ENCODE results near the gene WNT10A.

Gene WNT10A

DNA sequence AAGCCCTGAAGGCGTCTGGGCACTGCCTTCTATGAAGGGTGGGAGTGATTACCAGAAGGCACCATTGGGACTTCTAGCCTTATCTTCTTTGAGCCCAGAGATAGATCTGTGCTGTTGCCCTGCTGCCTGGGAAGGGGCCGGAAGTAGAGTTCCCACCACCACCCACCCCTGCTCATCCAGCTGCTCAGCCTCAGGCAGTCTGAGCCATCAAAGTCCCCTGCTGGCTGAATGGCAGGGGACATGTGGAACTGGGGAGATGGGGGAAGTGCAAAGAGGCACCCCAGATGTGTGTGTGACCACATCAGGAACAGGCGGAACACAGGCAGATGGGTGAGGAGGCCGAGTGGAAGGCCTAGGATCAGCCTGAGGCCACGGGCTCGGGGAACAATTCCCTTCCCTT is 3.3 kb upstream of the WNT10A start:
- DNase-seq (ENCODE audit: low read depth in 2 of 2), result no peak

DNA sequence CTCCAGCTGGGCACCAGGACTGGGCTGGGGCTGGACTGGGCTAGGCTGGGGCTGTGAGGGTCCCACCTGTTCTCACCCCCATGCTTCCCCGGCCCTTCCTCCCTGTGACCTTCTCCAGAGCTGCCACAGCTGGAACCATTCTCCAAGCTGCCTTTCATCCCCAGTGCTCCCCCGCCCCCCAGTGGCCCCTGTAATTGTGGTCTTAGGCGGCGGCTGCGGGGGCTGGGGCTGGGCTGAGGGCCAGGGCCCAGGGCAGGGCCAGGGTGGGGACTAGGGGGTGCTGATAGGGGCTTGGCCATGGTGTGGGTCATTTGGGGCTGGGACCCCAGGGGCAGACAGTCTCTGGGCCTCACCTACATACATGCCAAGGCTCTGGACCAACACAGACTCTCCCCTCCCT is 2.8 kb upstream of the WNT10A start:
- DNase-seq (ENCODE audit: low read depth in 2 of 2), result no peak

DNA sequence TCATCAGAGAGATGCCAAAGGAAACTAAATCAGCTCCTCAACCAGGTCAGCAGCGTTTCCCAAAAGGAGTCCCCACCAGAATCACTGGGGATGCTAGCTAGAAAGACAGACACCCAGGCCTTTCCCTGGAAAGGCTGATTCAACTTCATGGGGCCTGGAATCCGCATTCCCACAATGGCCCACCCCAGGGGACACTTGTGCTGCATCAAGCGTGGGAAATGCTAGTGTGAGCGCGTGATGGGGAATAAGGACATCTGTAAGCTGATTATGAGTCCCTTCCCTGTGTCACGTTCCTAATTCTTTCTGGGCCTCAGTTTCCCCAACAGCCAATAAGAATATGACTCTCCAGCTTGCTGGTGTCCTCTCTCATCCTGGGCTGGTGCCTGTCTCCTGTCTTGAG is 2.2 kb upstream of the WNT10A start:
- DNase-seq (ENCODE audit: low read depth in 2 of 2), result no peak

DNA sequence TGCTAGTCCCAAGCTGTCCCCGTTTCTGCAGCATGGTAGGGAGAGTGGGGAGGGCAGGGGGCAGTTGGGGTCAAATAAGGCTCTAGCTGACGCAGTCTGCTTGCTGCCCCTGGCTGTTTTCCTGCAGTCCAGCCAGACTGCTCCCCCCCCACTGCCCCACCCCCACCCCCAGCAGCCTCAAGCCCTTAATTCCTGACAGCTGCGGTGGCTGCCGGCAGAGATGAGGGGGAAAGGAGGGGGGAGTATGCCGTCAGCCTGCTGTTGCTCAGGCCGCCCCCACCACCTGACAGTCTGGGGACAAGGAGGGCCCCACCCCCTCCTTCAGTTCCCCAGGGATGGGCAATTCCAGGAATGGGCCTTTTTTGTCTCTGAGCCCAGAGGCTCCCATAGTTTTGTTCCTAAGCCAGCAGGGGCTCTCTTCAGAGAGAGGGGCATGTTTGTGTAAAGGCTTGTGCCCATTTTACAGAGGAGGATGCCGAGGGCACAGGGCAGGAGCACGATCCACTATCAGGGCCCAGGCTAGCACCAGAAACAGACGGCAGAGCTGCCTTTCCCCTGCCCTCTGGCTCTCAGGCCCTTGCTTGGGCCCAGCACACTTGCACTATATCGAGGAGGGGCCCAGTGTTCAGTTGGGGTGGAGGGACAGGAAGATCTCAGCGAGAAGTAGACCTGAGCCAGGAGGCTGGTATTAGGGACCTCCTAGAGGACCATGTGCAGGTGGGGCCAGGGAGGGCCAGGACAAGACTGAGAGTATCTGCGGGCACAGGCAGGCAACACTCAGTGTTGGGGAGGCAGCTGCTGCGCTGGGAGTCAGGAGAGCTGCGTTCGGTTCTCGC is 1.5 kb upstream of the WNT10A start:
- no peak for DNase-seq (ENCODE audit: low read depth in 2 of 2)

DNA sequence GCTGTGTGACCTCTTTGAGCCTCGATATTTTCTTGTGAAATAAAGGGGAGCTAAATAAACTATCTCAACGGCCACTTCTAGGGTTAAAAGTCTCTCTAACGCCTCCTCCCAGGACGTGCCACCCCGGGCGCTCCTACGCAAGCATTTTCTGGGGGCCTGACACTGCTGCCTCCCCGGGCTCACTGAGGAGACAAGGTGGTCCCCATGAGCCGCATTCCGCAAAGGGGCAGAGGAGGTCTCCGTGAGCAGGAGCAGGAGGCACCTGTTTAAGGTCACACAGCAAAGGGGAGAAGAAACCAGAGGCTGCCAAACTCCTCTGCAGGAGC is 913 bp upstream of the WNT10A start:
- DNase-seq (ENCODE audit: low read depth in 2 of 2), result no peak

DNA sequence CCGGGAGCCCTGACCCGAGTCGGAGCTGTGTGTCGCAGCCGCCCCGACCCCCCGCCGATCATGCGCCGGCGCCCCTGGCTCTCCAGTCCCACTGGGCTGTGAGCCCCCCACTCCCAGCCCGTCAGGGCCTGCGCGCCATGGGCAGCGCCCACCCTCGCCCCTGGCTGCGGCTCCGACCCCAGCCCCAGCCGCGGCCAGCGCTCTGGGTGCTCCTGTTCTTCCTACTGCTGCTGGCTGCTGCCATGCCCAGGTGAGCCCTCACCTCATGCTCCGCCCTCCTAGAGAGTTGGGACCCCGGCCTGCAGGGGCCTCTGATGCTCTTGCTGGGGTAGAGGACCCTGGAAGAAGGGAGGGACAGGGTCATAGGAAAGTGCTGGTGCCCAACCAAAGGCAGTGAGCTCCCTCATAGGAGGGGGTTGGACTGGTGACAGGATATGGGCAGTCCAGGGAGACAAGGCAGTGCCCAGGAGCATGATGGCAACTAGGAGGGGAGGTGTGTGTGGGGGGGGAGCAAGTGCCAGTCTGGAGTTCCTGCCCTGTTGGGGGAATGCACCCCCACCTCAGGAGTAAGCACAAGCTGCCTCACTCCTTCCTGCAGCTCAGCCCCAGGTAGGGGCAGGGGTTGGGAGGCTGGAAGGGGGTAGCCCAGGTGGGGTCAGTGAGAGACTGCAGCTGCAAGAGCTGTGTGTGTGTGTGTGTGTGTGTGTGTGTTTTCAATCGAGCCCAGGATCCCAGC is 375 bp downstream of the WNT10A start:
- no peak for DNase-seq (ENCODE audit: low read depth in 2 of 2)

DNA sequence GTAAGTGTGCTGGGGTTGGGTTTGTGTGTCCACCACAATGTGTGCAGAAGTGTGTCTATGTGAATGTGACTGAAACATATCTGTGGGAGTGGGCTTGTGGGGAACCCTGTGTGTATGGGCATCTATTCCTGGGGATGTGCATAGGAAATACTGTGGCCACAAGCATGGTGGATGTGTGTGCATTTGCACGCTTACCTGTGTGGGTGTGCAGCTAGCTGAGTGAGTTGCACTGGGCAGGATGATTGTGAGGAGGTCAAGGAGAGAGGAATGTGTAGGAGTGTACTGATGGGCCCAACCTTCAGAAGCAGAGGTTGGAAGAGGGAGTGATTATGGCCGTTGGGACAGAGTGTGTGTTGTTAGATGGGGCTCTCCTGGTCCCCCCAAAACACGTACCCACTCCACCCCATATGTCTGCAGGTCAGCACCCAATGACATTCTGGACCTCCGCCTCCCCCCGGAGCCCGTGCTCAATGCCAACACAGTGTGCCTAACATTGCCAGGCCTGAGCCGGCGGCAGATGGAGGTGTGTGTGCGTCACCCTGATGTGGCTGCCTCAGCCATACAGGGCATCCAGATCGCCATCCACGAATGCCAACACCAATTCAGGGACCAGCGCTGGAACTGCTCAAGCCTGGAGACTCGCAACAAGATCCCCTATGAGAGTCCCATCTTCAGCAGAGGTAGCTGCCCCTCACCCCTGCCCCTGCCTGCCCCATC is 1.2 kb downstream of the WNT10A start:
- no peak for DNase-seq (ENCODE audit: low read depth in 2 of 2)

DNA sequence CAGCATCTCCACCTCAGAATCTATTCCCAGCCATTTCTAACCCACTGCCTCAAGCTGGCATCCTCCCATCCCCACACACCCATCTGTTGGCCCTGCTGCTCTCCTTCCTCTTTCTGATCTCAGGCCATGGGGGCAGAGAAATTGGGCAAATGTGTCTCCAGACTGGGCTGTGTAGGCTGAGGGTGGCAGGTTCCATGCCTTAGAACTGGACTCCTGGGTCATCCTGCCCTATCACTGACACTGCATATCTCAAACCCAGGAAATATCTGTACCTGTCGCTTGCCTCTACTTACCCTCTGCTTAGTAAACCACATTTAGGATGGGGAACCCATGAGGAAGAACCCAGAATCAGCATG is 1.8 kb downstream of the WNT10A start:
- no peak for DNase-seq (ENCODE audit: low read depth in 2 of 2)

DNA sequence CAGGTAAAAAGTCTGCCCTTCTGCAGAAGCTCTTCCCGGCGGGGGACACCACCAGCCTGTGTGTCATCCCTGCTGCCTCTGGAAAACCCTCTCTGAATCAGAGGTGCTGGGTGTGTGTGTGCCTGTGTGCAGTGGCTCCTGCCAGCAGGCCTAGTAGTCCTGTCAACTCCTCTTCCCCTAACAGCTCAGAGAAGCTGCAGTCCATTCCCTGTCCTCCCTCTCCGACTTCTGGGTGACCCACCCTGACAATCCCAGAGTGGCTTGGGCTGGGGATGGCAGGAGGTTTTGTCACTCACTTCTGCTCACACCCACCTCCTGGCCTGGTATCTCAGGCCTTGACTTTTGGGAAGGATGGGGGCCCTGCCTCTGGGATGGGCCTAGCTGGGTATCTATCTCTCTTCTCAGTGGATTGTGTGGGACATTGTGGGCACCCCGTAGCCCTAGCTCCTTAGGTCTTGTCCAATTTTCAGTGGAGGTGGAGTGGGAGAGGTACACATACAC is 2.3 kb downstream of the WNT10A start:
- DNase-seq (ENCODE audit: low read depth in 2 of 2), result no peak

DNA sequence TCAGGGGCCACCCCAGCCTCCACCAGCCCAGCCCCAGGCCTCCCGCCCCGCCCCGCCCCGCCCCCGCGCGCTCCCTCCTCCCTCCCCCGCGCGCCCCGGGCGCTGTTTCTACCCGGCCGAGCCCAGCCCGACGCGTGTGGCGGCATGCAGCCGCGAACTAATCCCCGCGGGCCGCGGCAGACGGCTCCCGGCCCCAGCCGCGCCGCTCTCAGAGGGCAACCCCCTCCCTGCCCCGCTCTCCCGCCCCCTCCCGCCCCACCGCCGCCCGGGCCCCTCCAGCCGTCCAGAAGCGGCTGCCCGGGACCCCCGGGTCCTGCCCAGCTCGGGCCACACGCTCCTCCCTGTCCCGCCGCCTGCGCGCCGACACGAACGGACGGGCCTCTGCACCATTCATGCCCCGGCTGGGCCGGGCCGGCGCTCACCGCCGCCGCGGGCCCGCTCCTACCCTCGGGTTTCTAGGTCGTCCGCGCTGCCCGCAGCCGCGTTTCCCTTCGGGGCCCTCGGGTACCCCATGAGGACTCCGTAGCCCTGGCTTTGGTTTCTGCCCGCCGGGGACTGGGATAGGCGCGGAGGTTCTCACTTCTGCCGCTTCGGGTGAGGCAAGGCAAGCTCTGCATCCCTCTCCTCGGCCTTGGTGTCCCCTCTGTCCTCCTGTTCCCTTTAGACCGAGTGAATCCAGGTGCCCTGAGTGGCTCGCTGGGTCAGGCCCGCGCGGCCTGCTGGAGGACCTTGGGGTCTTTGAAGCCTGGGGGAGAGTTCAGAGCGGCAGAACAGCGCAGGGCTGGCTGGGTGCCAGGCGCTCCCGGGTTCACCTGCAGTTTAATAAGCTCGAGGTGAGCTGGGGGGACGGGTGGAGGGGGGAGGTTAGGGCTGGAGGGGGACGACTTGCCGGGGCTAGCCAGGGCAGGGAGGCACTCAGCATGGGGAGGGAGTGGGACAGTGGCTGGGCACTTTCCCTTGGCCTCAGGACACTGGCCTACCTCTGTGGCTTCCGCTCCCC is 3.1 kb downstream of the WNT10A start:
- DNase-seq (ENCODE audit: low read depth in 2 of 2), result peak in 1 of 2 donors; percentile 37

DNA sequence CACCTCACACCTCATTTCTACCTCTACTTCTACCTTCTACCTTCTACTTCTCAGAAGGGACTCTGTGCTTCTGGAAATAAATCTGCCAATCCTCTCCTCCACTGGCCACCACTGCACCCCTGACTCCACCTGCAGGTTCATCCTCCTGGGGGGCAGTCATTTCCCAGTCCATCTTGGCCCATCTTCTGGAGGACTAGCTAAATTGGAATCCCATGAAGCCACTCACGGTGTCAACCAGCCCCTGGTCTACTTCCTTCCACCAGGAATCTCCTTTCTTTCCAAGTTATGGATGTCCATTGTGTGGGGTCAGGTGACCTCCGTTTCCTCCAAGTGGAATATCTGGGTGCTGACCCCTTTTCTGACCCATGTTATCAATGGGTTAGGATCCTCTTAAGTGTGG is 3.9 kb downstream of the WNT10A start:
- no peak for DNase-seq (ENCODE audit: low read depth in 2 of 2)

DNA sequence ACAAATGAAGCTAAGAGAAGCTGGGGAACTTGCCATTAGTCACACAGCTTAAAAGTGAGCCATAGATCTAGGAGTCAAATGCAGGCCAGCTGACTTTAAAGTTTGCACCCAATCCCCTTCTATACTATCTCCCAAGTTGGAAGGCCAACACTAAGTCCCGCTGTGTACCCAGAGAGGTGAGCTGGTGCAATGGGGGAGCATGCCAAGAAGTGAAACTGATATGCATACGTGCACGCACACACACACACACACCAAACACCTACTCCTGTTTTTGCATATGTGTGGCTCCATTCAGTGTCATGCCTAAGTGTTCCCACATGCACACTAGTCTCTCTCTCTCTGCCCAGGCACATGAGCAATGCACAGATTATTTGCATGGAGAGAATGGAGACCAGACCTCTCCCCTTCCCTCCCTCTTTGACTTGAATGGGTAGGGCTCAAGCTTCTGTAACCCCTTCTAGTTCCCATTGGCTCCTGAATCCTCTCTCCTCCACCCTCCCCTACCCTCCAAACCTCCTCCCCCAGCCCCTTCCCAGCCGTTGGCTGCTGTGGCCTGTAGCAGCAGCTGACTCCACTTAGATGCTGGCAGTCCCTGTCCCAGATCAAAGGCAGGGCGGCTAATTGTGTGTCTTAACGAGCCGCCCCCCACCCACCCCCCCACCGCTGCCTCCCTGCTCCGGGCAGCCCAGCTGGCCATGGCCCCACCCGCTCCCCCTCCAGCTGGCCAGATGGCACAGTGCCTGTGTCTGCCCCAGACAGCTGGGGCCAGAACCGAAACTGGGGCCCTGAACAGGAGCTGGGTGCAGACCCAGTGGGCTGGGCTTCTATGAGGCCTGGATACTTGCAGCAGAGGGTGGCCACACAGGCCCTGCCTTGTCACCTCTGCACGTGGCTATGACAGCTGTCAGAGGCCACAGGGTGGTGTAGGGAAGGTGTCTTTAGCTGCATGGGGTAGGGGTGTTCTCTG is 5.6 kb downstream of the WNT10A start:
- DNase-seq (ENCODE audit: low read depth in 2 of 2), result no peak

DNA sequence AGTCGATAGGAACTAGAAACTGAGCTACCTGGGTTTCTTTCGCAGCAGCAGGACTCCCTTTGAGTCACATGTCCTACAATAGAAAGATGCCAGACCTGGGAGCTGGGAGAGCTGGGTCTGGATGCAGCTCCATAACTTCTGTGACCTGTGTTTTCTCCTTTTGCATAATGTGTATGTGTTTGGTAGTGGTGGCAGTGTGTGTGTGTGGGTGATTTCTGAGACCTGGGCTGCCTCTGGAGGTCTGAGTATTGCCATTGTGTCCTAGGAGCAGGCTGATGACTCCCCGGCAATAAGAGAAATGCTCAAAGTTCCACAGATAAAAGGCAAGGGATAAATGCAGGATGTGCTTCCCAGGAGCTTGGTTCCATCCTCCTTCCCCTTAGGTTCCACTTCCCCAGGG is 6.4 kb downstream of the WNT10A start:
- no peak for DNase-seq (ENCODE audit: low read depth in 2 of 2)

DNA sequence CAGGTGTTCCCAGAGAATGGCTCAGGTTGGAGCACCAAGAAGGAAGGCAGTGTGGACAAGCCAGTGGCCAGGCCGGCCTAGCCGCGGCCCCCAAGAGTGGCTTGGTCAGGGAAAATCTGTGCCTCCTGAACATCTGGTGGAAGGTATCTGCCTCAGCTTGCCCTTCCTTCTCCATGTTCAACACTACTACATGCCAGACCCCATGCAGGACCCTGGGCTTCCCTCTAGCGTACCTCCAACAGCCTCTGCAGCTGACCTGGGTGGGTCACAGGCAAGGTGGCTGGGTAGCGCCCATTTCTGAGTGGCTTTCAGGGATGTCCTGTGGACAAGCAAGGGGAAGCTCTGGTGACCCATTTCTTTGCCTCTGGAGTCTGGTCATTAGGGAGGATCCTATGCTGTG is 7.7 kb downstream of the WNT10A start:
- no peak for DNase-seq (ENCODE audit: low read depth in 2 of 2)

DNA sequence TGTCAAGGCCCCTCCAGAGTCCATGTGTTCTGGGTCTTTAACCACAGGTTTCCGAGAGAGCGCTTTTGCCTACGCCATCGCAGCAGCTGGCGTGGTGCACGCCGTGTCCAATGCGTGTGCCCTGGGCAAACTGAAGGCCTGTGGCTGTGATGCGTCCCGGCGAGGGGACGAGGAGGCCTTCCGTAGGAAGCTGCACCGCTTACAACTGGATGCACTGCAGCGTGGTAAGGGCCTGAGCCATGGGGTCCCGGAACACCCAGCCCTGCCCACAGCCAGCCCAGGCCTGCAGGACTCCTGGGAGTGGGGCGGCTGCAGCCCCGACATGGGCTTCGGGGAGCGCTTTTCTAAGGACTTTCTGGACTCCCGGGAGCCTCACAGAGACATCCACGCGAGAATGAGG is 9.3 kb downstream of the WNT10A start:
- DNase-seq (ENCODE audit: low read depth in 2 of 2), result no peak

DNA sequence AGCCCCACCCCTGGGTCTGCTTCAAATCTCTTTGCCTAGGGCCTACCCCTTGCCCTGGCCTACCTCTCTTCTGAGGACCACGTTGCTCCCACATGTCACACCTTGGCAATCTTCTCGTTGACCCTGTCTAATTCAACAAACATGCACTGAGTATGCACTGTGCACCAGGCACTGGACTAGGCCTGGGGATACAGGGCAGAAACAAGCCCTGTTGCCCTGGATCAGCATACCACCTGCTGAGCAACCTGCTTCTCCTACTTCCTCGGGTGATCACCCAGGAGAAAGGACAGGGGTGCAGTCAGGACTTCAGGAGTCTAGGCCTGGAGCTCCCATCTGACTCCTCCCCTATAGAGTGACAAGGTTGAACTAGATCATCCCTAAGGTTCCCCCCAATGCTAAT is 9.7 kb downstream of the WNT10A start:
- no peak for DNase-seq (ENCODE audit: low read depth in 2 of 2)

DNA sequence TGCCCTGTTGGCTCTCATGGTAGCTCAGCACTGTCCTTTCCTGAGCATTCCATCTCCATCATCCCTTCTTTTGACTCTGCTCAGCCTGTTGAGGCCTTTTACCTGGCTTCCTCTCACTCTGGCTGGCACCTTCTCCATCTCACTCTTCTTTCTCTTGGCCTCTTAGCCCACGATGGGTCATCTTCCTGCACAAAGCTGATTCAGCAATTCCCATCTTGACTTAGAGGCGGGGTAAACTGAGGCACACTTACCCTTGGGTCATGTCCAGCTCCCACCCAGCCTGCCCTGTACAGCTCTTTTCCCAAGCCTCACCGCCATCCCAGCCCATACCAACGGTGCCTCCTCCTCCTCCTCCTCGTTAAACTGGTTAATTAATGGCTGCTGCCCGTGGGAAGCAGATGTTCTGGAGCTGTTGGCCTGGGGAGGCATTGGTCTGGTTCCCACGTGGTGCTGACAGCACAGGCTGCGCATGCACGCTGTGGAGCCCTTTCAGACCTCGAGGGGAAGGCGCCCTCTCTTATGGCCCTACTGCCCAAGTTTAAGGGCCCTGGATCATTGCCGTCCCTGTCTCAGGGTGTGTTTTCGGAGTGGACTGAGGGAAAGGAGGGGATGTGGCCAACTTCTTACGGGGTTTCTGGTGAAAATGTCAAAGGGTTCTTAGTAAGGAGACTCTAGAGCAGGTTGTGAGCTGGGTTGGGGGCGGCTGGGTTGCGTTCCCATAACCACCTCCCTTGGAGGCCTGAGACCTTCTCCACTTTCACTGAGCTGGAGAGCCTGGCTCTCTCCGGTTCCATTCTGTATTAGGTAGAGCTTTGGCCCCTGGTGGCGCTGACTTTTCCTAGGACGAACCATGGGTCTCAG is 10.9 kb downstream of the WNT10A start:
- no peak for DNase-seq (ENCODE audit: low read depth in 2 of 2)

DNA sequence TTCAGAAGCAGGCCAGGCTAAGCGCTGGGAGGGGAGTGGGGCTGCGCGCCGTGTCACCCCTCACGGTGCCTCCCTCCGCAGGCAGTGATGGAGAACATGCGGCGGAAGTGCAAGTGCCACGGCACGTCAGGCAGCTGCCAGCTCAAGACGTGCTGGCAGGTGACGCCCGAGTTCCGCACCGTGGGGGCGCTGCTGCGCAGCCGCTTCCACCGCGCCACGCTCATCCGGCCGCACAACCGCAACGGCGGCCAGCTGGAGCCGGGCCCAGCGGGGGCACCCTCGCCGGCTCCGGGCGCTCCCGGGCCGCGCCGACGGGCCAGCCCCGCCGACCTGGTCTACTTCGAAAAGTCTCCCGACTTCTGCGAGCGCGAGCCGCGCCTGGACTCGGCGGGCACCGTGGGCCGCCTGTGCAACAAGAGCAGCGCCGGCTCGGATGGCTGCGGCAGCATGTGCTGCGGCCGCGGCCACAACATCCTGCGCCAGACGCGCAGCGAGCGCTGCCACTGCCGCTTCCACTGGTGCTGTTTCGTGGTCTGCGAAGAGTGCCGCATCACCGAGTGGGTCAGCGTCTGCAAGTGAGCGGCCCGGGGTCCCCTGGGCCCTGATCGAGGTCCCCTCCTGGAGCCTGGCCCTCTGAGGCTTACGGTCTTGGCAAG is 12.2 kb downstream of the WNT10A start:
- peak; percentile 66 for DNase-seq (ENCODE audit: low read depth in 2 of 2)
